ENCODE measurements around the gene AUTS2. TPM values are rescaled to one million over a fixed set of nuclear protein-coding genes. Genes with fewer than 3 reads are reported as not detected.

AUTS2 gene
- total and polyA plus RNA-seq, 10 of the 15 experiments (the other 5 are each of a cell fraction or from before 2014, with no cell fraction given), result 6.4 to 55.6 (median 21.6) TPM

DNA sequence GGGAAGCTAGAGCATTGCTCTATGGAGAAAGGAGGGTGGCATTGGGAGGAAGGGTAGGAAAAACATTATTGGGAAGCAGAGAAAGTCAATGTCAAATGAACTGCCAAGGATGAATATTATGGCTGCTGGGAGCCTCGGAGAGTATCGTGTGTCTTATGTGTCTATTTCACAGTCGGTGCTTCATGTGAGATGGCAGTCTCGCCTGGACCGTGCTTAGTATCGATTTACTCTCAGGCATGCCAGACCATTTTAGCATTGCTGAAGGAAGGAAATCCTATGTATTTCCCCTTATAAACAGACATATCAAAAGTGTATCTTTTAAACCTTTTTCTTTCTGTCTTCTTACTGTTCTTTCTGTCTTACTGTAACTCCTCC, 612.6 kb downstream of the AUTS2 start:
- no TSS peak for BruUV-seq (replicated peaks)
- ChIA-PET SMC1A (ENCODE audit: uncharacterized antibody, unreplicated experiment) (interaction anchor here (1.5 kb wide), 1 partner anchor 16 kb away, joined by 3 read pairs; no protein-coding TSS in a partner anchor), RAD21 (ENCODE audit: unreplicated experiment) (no interaction called here), POLR2A (no interaction called here), CTCF (interaction anchor here (0.7 kb wide), 1 partner anchor 21 kb away, joined by 3 read pairs; no protein-coding TSS in a partner anchor)
- Histone ChIP-seq H3K9ac (ENCODE audit: control insufficient read depth, insufficient read depth, low read length) (no peak overlapping the region), H4K20me1 (ENCODE audit: control insufficient read depth, insufficient read depth) (no peaks in the 10 kb centered on the region), H3K27me3 (replicated peaks in 1 of 2; ENCODE audit: control insufficient read depth in 2 of 2, insufficient read depth in 2 of 2, low read length in 1 of 2) (no peaks in the 10 kb centered on the region), H3K4me2 (ENCODE audit: control insufficient read depth, insufficient read depth) (no peak overlapping the region), H3K36me3 (ENCODE audit: control insufficient read depth in 2 of 2, insufficient read depth in 2 of 2, low read length in 1 of 2) (no peaks in the 10 kb centered on the region), H3K4me3 (no peak overlapping the region), H3K27ac (ENCODE audit: control insufficient read depth, insufficient read depth) (no peak overlapping the region), H2AFZ (ENCODE audit: control insufficient read depth, low read depth, low read length) (no peak overlapping the region), H3K4me1 (ENCODE audit: control insufficient read depth, insufficient read depth, low read length) (no peaks in the 10 kb centered on the region), H3K9me3 (replicated peaks; ENCODE audit: control insufficient read depth, insufficient read depth, low read length) (no peaks in the 10 kb centered on the region), H3K79me2 (ENCODE audit: control insufficient read depth, insufficient read depth, low read length) (no peaks in the 10 kb centered on the region)
- intact Hi-C loops (cut with micrococcal nuclease; ENCODE audit: unreplicated experiment) (no loop called here), in situ Hi-C loops (cut with MboI) (no loop called here)
- WGBS (ENCODE audit: insufficient coverage, insufficient replicate concordance, low lambda C conversion rate, missing lambda C conversion rate), result 70% methylated on average over 6 of the region's 6 CpGs
- FAIRE-seq, result no peak
- no peak for ATAC-seq
- no peak for DNase-seq (ENCODE audit: low read depth, low spot score)
- no peak for TF ChIP-seq KAT2A (conservative IDR thresholded peaks at IDR 0.05; ENCODE audit: control insufficient read depth, low read depth, low read length)
- no peak for TF ChIP-seq YBX1 (IDR thresholded peaks at IDR 0.05)
- TF ChIP-seq YY1 (IDR thresholded peaks at IDR 0.05; ENCODE audit: low read depth, low read length), result no peak
- TF ChIP-seq WRNIP1 (IDR thresholded peaks at IDR 0.05; ENCODE audit: borderline replicate concordance, low read depth, low read length), result no peak
- TF ChIP-seq EED (IDR thresholded peaks at IDR 0.05; ENCODE audit: low read depth), result no peak
- no peak for TF ChIP-seq DPF2 (IDR thresholded peaks at IDR 0.05)
- no peak for TF ChIP-seq SREBF1 (IDR thresholded peaks at IDR 0.05; ENCODE audit: low read length)
- no peak for TF ChIP-seq SMAD5 (IDR thresholded peaks at IDR 0.05; ENCODE audit: low read depth)

DNA sequence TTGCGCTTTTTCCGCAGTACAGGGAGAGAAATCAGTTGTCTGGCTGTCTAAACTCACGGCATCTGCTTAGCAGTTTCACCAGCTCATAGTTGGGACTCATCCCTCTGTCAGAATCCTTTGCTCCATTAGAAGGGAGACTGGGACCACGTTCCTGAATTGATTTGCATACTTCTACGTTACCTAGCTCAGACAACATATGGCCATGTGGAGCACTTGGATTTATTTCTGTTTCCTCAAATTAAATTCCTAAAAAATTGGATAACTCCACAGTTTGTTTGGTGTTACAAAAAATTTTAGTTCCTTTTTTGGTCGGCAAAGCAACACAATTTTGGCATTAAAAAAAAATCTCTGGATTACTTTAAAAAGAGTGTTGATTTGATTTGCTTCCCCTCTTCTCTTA, 614.0 kb downstream of the AUTS2 start:
- Histone ChIP-seq H3K9ac (ENCODE audit: control insufficient read depth, insufficient read depth, low read length) (no peak overlapping the region), H3K27ac (ENCODE audit: control insufficient read depth, insufficient read depth) (no peak overlapping the region), H4K20me1 (ENCODE audit: control insufficient read depth, insufficient read depth) (no peaks in the 10 kb centered on the region), H3K4me2 (ENCODE audit: control insufficient read depth, insufficient read depth) (no peak overlapping the region), H3K4me3 (no peak overlapping the region), H3K27me3 (replicated peaks in 1 of 2; ENCODE audit: control insufficient read depth in 2 of 2, insufficient read depth in 2 of 2, low read length in 1 of 2) (no peaks in the 10 kb centered on the region), H3K4me1 (ENCODE audit: control insufficient read depth, insufficient read depth, low read length) (no peaks in the 10 kb centered on the region), H3K79me2 (ENCODE audit: control insufficient read depth, insufficient read depth, low read length) (no peaks in the 10 kb centered on the region), H3K36me3 (ENCODE audit: control insufficient read depth in 2 of 2, insufficient read depth in 2 of 2, low read length in 1 of 2) (no peaks in the 10 kb centered on the region), H2AFZ (ENCODE audit: control insufficient read depth, low read depth, low read length) (no peak overlapping the region), H3K9me3 (replicated peaks; ENCODE audit: control insufficient read depth, insufficient read depth, low read length) (no peaks in the 10 kb centered on the region)
- WGBS (ENCODE audit: insufficient coverage, insufficient replicate concordance, low lambda C conversion rate, missing lambda C conversion rate), result 51% methylated on average over 6 of the region's 6 CpGs
- ChIA-PET RAD21 (ENCODE audit: unreplicated experiment) (no interaction called here), SMC1A (ENCODE audit: uncharacterized antibody, unreplicated experiment) (interaction anchor here (0.6 kb wide), 1 partner anchor 85 kb away, joined by 3 read pairs; no protein-coding TSS in a partner anchor), POLR2A (no interaction called here), CTCF (interaction anchor here (0.7 kb wide), 1 partner anchor 216 kb away, joined by 3 read pairs; no protein-coding TSS in a partner anchor)
- FAIRE-seq, result no peak
- intact Hi-C loops (cut with micrococcal nuclease; ENCODE audit: unreplicated experiment) (no loop called here), in situ Hi-C loops (cut with MboI) (no loop called here)
- no peak for DNase-seq (ENCODE audit: low read depth, low spot score)
- TF ChIP-seq SMAD5 (IDR thresholded peaks at IDR 0.05; ENCODE audit: low read depth) (no peak), RCOR1 (conservative IDR thresholded peaks at IDR 0.05; ENCODE audit: low read depth, low read length) (no peak), WRNIP1 (IDR thresholded peaks at IDR 0.05; ENCODE audit: borderline replicate concordance, low read depth, low read length) (no peak), TCF12 (IDR thresholded peaks at IDR 0.05; ENCODE audit: low read depth, low read length) (no peak), ETV6 (conservative IDR thresholded peaks at IDR 0.05 in 1 of 2, IDR thresholded peaks at IDR 0.05 in 1 of 2; ENCODE audit: borderline replicate concordance in 1 of 2, low read depth in 1 of 2) (no peak)
- BruUV-seq (replicated peaks), result no TSS peak
- no peak for ATAC-seq

Data from GM12878 (cell line).